HG03571 (cell line): ENCODE data around the gene KLC3.
A peak's percentile ranks its signal among the peaks of the same experiment; 100 is the strongest.

Experiments
- ATAC-seq: cut with Tn5 transposase; IDR thresholded peaks from one replicate; pipeline ENCODE4 v1.9.1; 2021; ENCODE audit not compliant: unreplicated experiment

KLC3 gene

GRCh38 chr19:45368127-45368526 lies 27.6 kb downstream of the KLC3 start:
- no peak for ATAC-seq

- no peak for ATAC-seq
These were observed 28.3 kb downstream of the KLC3 start for GRCh38 chr19:45368737-45369340.

- peak; percentile 88 for ATAC-seq
These were observed 30.1 kb downstream of the KLC3 start, which contains the start of gene ERCC2 for GRCh38 chr19:45370410-45371204. TSS of gene ERCC2 (minus strand) at chr19:45370573. CDS start at chr19:45370540, 33 bp downstream.

GRCh38 chr19:45376045-45376724 lies 35.6 kb downstream of the KLC3 start:
- no peak for ATAC-seq

GRCh38 chr19:45380107-45380506 lies 39.6 kb downstream of the KLC3 start:
- ATAC-seq: no peak

GRCh38 chr19:45382426-45382825 lies 41.9 kb downstream of the KLC3 start:
- ATAC-seq: no peak

GRCh38 chr19:45385392-45386221 lies 45.1 kb downstream of the KLC3 start:
- ATAC-seq: no peak

GRCh38 chr19:45391346-45391745 lies 50.8 kb downstream of the KLC3 start:
- ATAC-seq: no peak

GRCh38 chr19:45391871-45392665 lies 51.5 kb downstream of the KLC3 start:
- ATAC-seq: no peak

- ATAC-seq: no peak
These were observed 55.5 kb downstream of the KLC3 start for GRCh38 chr19:45395821-45396617.

GRCh38 chr19:45400192-45400591 lies 59.6 kb downstream of the KLC3 start:
- ATAC-seq: no peak
